K562 treated with DMSO at 1 percent for 48 hours (cell line): ENCODE results near the gene MECR. TPM values are rescaled to one million over a fixed set of nuclear protein-coding genes. Genes with fewer than 3 reads are reported as not detected.

Source experiments
- total RNA-seq: library from RNA; unstranded; fragments of 300-600 nt; gene quantifications from 2 replicates; pipeline ENCODE4 v1.2.3, GENCODE V29; 2022; ENCODE audit warnings: low replicate concordance; ENCODE audit errors: extremely low read depth

Gene MECR, protein sequence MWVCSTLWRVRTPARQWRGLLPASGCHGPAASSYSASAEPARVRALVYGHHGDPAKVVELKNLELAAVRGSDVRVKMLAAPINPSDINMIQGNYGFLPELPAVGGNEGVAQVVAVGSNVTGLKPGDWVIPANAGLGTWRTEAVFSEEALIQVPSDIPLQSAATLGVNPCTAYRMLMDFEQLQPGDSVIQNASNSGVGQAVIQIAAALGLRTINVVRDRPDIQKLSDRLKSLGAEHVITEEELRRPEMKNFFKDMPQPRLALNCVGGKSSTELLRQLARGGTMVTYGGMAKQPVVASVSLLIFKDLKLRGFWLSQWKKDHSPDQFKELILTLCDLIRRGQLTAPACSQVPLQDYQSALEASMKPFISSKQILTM
- total RNA-seq, result not detected in 2 replicates

DNA sequence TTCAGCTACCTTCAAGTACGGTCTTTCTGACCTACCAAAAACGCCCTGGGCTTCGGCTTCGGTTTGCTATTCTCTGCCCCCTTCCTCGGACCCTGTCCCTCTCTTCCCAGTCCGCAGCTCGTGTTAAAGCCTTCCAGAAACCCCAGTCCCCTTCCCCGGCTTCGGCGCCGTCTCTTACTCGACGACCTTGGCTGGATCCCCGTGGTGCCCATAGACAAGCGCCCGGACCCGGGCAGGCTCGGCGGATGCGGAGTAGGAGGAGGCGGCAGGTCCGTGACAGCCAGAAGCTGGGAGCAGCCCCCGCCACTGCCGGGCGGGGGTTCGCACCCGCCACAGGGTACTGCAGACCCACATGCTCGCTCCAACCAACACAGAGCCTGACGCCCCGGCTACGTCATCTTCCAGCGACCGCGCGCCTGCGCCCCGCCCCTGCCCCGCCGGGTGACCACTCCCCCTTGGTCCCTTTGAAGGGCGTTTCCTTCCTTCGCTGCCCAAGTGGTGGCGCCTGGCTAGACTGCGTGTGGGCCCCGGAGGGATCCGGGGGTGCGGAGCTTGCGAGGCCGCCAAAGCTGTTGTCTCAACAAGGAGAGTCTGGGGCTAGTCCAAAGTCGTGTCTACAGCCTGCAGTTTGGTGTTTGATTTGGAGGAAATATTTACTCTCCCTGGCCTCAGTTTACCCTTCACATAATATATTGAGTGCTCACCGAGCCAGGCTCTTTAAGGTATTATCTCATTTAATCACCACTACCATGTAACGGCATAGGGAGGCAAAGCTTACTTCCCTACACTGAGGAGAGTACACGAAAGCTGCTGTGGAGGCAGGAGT lies at the start of gene MECR:
MECR (minus strand) TSS at position 382 of the 826 bp plus-strand sequence; CDS start at position 354, 28 bp downstream.

DNA sequence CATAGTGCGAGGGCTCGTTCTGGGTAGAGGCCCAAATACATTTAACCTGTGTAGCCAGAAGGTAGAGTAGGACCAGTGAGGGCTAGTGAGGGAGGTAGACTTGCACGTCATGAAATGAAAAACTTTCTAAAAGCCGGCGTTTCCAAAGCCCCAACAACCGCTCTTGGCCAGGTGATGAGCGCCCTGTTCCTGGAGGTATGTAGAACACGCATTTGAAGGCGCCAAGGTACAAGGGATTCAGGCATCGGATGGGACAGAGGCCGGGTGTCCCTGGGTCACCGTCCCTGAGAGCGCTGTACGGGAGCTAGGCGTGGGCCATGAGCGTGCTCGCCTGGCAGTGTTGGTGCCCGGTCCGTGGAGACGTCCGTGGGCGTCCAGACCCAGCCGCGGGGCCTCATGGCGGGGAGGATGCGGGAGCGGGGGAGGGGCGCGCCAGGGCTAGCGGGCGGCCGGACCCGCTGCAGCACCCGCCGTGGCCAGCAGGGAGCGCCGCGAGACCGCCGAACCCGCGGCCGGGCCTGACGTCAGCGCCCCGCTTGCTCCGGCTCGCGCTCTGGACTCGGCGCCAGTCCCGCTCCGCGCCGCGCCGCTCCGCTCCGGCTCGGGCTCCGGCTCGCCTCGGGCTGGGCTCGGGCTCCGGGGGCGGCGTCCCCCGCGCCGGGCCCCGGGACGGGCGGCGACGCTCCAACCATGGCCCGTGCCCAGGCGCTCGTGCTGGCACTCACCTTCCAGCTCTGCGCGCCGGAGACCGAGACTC lies 5.4 kb upstream of the MECR start, which contains the start of gene PTPRU:
PTPRU (plus strand) TSS at position 568 of the 757 bp plus-strand sequence; CDS start at position 691, 123 bp downstream.

DNA sequence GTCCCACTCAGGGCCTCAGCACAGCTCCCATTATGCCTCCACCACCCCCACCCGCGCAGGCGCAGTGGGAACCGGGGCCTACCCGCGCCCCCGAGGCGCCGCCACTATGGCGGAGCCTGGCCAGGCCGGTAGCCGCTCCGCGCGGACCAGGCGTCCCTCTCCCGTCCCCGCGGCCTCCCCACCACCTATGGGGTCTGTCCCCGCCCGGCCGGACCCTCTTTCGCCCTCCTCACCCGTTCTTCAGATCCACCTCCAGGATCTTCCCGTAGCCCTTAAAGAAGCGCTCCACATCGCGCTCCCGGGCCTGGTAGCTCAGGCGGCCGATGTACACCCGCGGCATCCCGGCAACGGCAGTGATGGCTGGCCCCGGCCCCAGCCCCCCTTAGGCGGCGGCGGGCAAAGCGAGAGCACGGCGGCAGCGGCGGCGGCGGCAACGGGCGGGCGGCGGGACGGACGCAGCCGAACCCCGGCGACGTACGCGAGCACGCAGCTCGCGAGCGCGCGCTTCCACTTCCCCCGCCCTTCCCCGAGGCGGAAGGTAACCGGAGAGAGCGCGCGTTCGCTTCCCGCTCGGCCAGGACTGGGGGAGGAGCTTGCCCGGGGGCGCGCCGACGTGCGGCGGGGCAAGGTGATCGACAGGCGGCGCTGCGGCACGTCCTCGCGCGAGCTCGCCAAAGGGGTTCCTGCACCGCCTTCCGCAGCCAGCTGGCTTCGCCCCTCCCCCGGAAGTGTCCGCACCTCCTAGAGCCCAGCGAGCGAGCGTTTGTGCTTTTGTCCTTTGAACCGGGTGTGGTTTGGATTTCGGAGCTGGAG lies 49.1 kb downstream of the MECR start, which contains the start of gene SRSF4:
SRSF4 (minus strand) TSS at position 488 of the 813 bp plus-strand sequence; CDS start at position 340, 148 bp downstream.

Other genes starting within 250 kb of the MECR start
- not detected in 2 replicates for gene TMEM200B, start 107.0 kb downstream of the MECR start, total RNA-seq
- not detected in 2 replicates for gene SRSF4, start 49.0 kb downstream of the MECR start, total RNA-seq
- not detected in 2 replicates for gene PTPRU, start 5.6 kb upstream of the MECR start, total RNA-seq